PC-3 (cell line): ENCODE results near the gene LRRFIP1. TPM values are rescaled to one million over a fixed set of nuclear protein-coding genes. Genes with fewer than 3 reads are reported as not detected.
"Not testable (repeated sequence)": the region's sequence is repeated elsewhere in the genome, so short reads cannot be mapped to it uniquely, and the experiment has no call there.

Experiments used
- ATAC-seq: fragments of 200-7000 bp; cut with Tn5 transposase; 2 replicates; pipeline ENCODE4 v1.9.1; 2020; ENCODE audit warnings: mild to moderate bottlenecking, moderate library complexity
- BruUV-seq: library from RNA; stranded (reverse); fragments of 400-500 nt; replicated peaks from 2 replicates; lab custom pipeline; 2021; lab: Mats Ljungman, UMichigan
- CTCF ChIA-PET: fragments of 300-600 bp; sonication (Branson Sonifier 250); formaldehyde crosslinking; loops from one replicate; lab custom pipeline; 2022; ENCODE audit warnings: antibody characterized with exemption; lab: Charles Lee
- POLR2A ChIA-PET: fragments of 300-600 bp; sonication (Branson Sonifier 250); formaldehyde crosslinking; loops from one replicate; lab custom pipeline; 2022; ENCODE audit warnings: antibody characterized with exemption; ENCODE audit not compliant: unreplicated experiment; lab: Charles Lee
- DNase-seq: peaks from one replicate; pipeline ENCODE4 v3.0.0-alpha.2; 2015
- H2AFZ ChIP-seq: fragments of 300-600 bp; sonication (generic); 2 replicates; pipeline ENCODE4 v1.6.0; 2016; ENCODE audit warnings: antibody characterized with exemption, low read length
- H3F3A ChIP-seq: fragments of 300-600 bp; sonication (generic); one replicate; pipeline ENCODE4 v1.6.0; 2017; ENCODE audit warnings: antibody characterized with exemption, low read length, control low read depth, mild to moderate bottlenecking; ENCODE audit not compliant: unreplicated experiment
- H3K27ac ChIP-seq: fragments of 300-600 bp; sonication (generic); 2 replicates; pipeline ENCODE4 v1.5.1; 2016; ENCODE audit warnings: mild to moderate bottlenecking, low read length
- H3K27me3 ChIP-seq: fragments of 300-600 bp; sonication (generic); 2 replicates; pipeline ENCODE4 v1.6.1; 2016; ENCODE audit warnings: low read length, mixed read lengths
- H3K36me3 ChIP-seq: fragments of 300-600 bp; sonication (generic); 2 replicates; pipeline ENCODE4 v1.6.1; 2016; ENCODE audit warnings: low read depth, mixed run types, low read length, mixed read lengths
- H3K4me1 ChIP-seq: fragments of 300-600 bp; sonication (generic); 2 replicates; pipeline ENCODE4 v1.5.1; 2016; ENCODE audit warnings: low read length; ENCODE audit not compliant: insufficient read depth
- H3K4me2 ChIP-seq: fragments of 300-600 bp; sonication (generic); 2 replicates; pipeline ENCODE4 v1.6.0; 2016; ENCODE audit warnings: low read length
- H3K4me3 ChIP-seq: fragments of 300-600 bp; sonication (generic); 2 replicates; pipeline ENCODE4 v1.5.1; 2016; ENCODE audit warnings: mild to moderate bottlenecking, low read length, mixed read lengths
- H3K79me2 ChIP-seq: fragments of 300-600 bp; sonication (generic); 2 replicates; pipeline ENCODE4 v1.6.1; 2017; ENCODE audit warnings: low read length, mixed read lengths
- H3K9ac ChIP-seq: fragments of 300-600 bp; sonication (generic); 2 replicates; pipeline ENCODE4 v1.6.0; 2016; ENCODE audit warnings: mild to moderate bottlenecking, low read length
- H3K9me2 ChIP-seq: fragments of 300-600 bp; sonication (generic); replicated peaks from 2 replicates; pipeline ENCODE4 v1.6.1; 2016; ENCODE audit warnings: mixed run types, low read length, mixed read lengths
- H3K9me3 ChIP-seq: fragments of 300-600 bp; sonication (generic); 2 replicates; pipeline ENCODE4 v1.6.1; 2016; ENCODE audit warnings: low read length, mixed read lengths
- H4K20me1 ChIP-seq: fragments of 300-600 bp; sonication (generic); 2 replicates; pipeline ENCODE4 v1.6.1; 2016; ENCODE audit warnings: low read length, mixed read lengths
- CTCF ChIP-seq: fragments of 300-600 bp; sonication (generic); conservative IDR thresholded peaks from 2 replicates; pipeline ENCODE4 v1.5.1; 2017; ENCODE audit warnings: antibody characterized with exemption, low read depth, mild to moderate bottlenecking, low read length
- EZH2 ChIP-seq: fragments of 300-600 bp; sonication (generic); IDR thresholded peaks from one replicate; pipeline ENCODE4 v1.6.1; 2017; ENCODE audit warnings: antibody characterized with exemption, mild to moderate bottlenecking, low read length; ENCODE audit not compliant: unreplicated experiment
- EZH2phosphoT487 ChIP-seq: fragments of 300-600 bp; sonication (generic); IDR thresholded peaks from 2 replicates; pipeline ENCODE4 v1.6.1; 2018; ENCODE audit warnings: mild to moderate bottlenecking, antibody characterized with exemption, low read length, borderline replicate concordance
- intact Hi-C: fragments of 100-400 bp; cut with micrococcal nuclease; formaldehyde crosslinking; loops from 2 replicates; pipeline ENCODE4 v1.9.0; 2023
- total RNA-seq: library from RNA; depleted of rRNA; stranded (reverse); fragments of >200 nt; gene quantifications from 2 replicates; pipeline ENCODE4 v1.2.3, GENCODE V29; 2014

LRRFIP1 gene
- total RNA-seq, 1 experiment from 2014 or later = 87.8 TPM

GRCh38 chr2:237686659-237687136, 59.3 kb downstream of the LRRFIP1 start:
- Histone ChIP-seq H3F3A (no peaks in the 10 kb centered on the region), H3K4me2 (no peak overlapping the region), H3K4me1 (peaks cover 42% of the 10 kb centered on the region), H3K27ac (no peak overlapping the region), H3K27me3 (no peaks in the 10 kb centered on the region), H3K79me2 (peaks cover 5% of the 10 kb centered on the region; the same call in 1 of the 2 replicates), H2AFZ (no peak overlapping the region), H3K9me3 (no peaks in the 10 kb centered on the region), H3K4me3 (no peak overlapping the region), H4K20me1 (no peaks in the 10 kb centered on the region), H3K9ac (no peak overlapping the region), H3K9me2 (no peaks in the 10 kb centered on the region), H3K36me3 (no peaks in the 10 kb centered on the region)
- no TSS peak for BruUV-seq
- DNase-seq (no peak), ATAC-seq (no peak)
- peak; percentile 49 for TF ChIP-seq CTCF
- no peak for TF ChIP-seq EZH2phosphoT487
- TF ChIP-seq EZH2 = no peak
- intact Hi-C loops = loop anchor here (1.0 kb wide), 1 partner anchor 13 kb away; no protein-coding TSS in a partner anchor
- POLR2A ChIA-PET = interaction anchor here (0.7 kb wide), 1 partner anchor 161 kb away, joined by 31 read pairs; no protein-coding TSS in a partner anchor
- CTCF ChIA-PET = interaction anchor here (2.0 kb wide), 1 partner anchor 58 kb away, joined by 9 read pairs; no protein-coding TSS in a partner anchor

GRCh38 chr2:237688081-237688480, 60.7 kb downstream of the LRRFIP1 start:
- TF ChIP-seq CTCF (no peak), EZH2phosphoT487 (no peak), EZH2 (no peak)
- Histone ChIP-seq H3K27me3 (no peaks in the 10 kb centered on the region), H2AFZ (no peak overlapping the region), H3K4me1 (peaks cover 42% of the 10 kb centered on the region), H3K9me3 (no peaks in the 10 kb centered on the region), H3F3A (no peaks in the 10 kb centered on the region), H3K79me2 (peaks cover 14% of the 10 kb centered on the region), H3K4me3 (peak overlapping the region; percentile 25; the same call in 1 of the 2 replicates), H3K4me2 (peak overlapping the region; percentile 65), H3K36me3 (no peaks in the 10 kb centered on the region), H3K9me2 (no peaks in the 10 kb centered on the region), H3K27ac (peak overlapping the region; percentile 90), H3K9ac (peak overlapping the region; percentile 44), H4K20me1 (no peaks in the 10 kb centered on the region)
- ChIA-PET POLR2A (interaction anchor here (0.7 kb wide), 1 partner anchor 29 kb away, joined by 16 read pairs; no protein-coding TSS in a partner anchor), CTCF (interaction anchor here (0.6 to 2.0 kb wide), 3 partner anchors 14 to 56 kb away, joined by 5 to 9 read pairs (median 9); no protein-coding TSS in a partner anchor)
- DNase-seq (no peak), ATAC-seq (no peak)
- no TSS peak for BruUV-seq
- intact Hi-C loops = no loop called here

- not testable (repeated sequence) for H3K4me3 ChIP-seq
These were observed 61.2 kb downstream of the LRRFIP1 start for GRCh38 chr2:237688541-237688940.

More at GRCh38 chr2:237688541-237688940, 61.2 kb downstream of the LRRFIP1 start:
- POLR2A ChIA-PET = interaction anchor here (0.6 kb wide), 1 partner anchor 57 kb away, joined by 5 read pairs; no protein-coding TSS in a partner anchor
- peak overlapping the region; percentile 90 for H3K27ac ChIP-seq
- CTCF ChIA-PET = interaction anchor here (0.6 to 1.0 kb wide), 3 partner anchors 14 to 48 kb away, joined by 3 to 13 read pairs (median 5); no protein-coding TSS in a partner anchor
- intact Hi-C loops, H3K9ac ChIP-seq, H2AFZ ChIP-seq, H3K36me3 ChIP-seq, H3K9me2 ChIP-seq, H3K9me3 ChIP-seq, H4K20me1 ChIP-seq, DNase-seq, BruUV-seq, H3F3A ChIP-seq, ATAC-seq, H3K27me3 ChIP-seq: not testable (repeated sequence)
- H3K79me2 ChIP-seq = peaks cover 19% of the 10 kb centered on the region
- peaks cover 41% of the 10 kb centered on the region for H3K4me1 ChIP-seq
- H3K4me2 ChIP-seq = peak overlapping the region; percentile 65; the same call in 1 of the 2 replicates
